Chondrocyte (in vitro differentiated cells): ENCODE results near the gene GRIK4. TPM values are rescaled to one million over a fixed set of nuclear protein-coding genes. Genes with fewer than 3 reads are reported as not detected.

ENCODE experiments used
- DNase-seq: peaks from one replicate; pipeline ENCODE4 v3.0.0; 2021; ENCODE audit warnings: mixed read lengths, low spot score
- H3K27ac Mint-ChIP-seq: one replicate; pipeline ENCODE4 v1.8.0; 2021; ENCODE audit warnings: mild to moderate bottlenecking, moderate library complexity, mixed read lengths; ENCODE audit not compliant: unreplicated experiment
- H3K27me3 Mint-ChIP-seq: 2 replicates; pipeline ENCODE4 v1.8.0; 2021; ENCODE audit warnings: low read depth, mixed read lengths
- H3K36me3 Mint-ChIP-seq: 2 replicates; pipeline ENCODE4 v1.8.0; 2021; ENCODE audit warnings: low read depth, mixed read lengths
- H3K4me1 Mint-ChIP-seq: 2 replicates; pipeline ENCODE4 v1.8.0; 2021; ENCODE audit warnings: low read depth, mild to moderate bottlenecking, mixed read lengths
- H3K4me3 Mint-ChIP-seq: one replicate; pipeline ENCODE4 v1.8.0; 2021; ENCODE audit warnings: mild to moderate bottlenecking, moderate library complexity, mixed read lengths; ENCODE audit not compliant: unreplicated experiment
- H3K9me3 Mint-ChIP-seq: 2 replicates; pipeline ENCODE4 v1.8.0; 2021; ENCODE audit warnings: low read depth, mixed read lengths
- total RNA-seq: library from RNA; stranded (reverse); gene quantifications from 3 replicates; pipeline ENCODE4 v1.2.1, GENCODE V29; 2021
- TF ChIP-seq, protein P1 (sequence below): fragments of 200-600 bp; sonication (generic); IDR thresholded peaks from 2 replicates; pipeline ENCODE4 v1.5.0; 2021; ENCODE audit warnings: antibody characterized with exemption, mild to moderate bottlenecking, moderate library complexity

GRIK4 gene
- total RNA-seq, 1 donor from 2014 or later: 0.37 TPM

DNA sequence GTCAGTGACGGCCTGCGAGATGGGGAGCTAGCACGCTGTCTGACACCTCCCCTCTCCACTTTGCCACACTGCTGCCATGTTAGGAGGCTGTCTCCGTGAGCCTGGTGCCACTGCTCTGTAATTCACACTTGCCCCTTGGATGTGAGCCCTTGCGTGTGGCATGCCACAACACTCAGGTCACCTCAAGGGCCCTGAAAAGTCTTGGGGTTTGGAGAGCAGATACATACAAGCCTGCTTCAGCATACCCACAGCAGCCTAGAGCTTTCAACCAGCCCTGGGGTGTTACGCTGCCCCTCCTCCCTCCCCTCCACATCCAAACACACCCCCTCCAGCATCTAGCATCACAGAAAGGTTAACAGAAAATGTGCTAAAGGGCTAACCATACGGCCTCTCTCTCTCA lies 442.8 kb downstream of the GRIK4 start:
- peaks cover 14% of the 10 kb centered on the region for H3K27me3 Mint-ChIP-seq
- TF ChIP-seq, protein P1, sequence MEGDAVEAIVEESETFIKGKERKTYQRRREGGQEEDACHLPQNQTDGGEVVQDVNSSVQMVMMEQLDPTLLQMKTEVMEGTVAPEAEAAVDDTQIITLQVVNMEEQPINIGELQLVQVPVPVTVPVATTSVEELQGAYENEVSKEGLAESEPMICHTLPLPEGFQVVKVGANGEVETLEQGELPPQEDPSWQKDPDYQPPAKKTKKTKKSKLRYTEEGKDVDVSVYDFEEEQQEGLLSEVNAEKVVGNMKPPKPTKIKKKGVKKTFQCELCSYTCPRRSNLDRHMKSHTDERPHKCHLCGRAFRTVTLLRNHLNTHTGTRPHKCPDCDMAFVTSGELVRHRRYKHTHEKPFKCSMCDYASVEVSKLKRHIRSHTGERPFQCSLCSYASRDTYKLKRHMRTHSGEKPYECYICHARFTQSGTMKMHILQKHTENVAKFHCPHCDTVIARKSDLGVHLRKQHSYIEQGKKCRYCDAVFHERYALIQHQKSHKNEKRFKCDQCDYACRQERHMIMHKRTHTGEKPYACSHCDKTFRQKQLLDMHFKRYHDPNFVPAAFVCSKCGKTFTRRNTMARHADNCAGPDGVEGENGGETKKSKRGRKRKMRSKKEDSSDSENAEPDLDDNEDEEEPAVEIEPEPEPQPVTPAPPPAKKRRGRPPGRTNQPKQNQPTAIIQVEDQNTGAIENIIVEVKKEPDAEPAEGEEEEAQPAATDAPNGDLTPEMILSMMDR: no peak
- H3K36me3 Mint-ChIP-seq: no peaks in the 10 kb centered on the region
- no peak for DNase-seq
- H3K27ac Mint-ChIP-seq: no peak overlapping the region
- peaks cover 4% of the 10 kb centered on the region for H3K4me1 Mint-ChIP-seq
- no peak overlapping the region for H3K4me3 Mint-ChIP-seq
- no peaks in the 10 kb centered on the region for H3K9me3 Mint-ChIP-seq

DNA sequence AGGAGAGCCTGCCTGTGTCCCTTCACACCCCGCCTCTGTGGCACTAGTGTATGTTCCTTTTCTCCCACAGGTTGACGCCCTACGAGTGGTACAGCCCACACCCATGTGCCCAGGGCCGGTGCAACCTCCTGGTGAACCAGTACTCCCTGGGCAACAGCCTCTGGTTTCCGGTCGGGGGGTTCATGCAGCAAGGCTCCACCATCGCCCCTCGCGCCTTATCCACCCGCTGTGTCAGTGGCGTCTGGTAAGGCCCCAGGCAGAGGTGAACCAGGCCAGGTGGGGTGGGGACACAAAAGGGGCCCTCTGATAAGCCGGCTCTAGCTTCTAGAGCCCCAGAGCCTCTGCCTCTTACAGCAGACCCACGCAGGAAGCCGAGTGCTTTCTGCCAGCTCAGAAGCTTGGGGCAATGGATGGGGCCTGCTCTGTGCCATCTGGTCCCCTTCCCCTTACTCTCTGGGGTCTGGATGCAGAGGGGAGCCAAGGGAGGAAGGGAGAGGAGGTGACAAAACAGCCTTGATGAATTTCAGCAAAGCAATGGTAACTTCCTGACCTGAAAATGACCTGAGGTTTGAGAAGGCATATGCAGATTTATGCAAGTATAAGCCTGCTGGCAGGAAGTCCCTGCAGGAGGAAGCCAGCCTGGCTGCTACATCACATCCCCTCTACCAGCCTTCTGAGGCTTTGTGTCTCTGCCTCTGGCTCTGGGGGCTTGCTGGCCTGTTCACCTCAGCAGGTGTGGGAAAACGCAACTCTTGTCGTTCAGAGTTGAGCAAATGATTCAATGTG lies 445.4 kb downstream of the GRIK4 start:
- peaks cover 4% of the 10 kb centered on the region for H3K4me1 Mint-ChIP-seq
- TF ChIP-seq, protein P1: no peak
- no peaks in the 10 kb centered on the region for H3K9me3 Mint-ChIP-seq
- no peak overlapping the region for H3K27ac Mint-ChIP-seq
- H3K4me3 Mint-ChIP-seq: no peak overlapping the region
- no peaks in the 10 kb centered on the region for H3K36me3 Mint-ChIP-seq
- H3K27me3 Mint-ChIP-seq: peaks cover 7% of the 10 kb centered on the region
- peak; percentile 92 for DNase-seq

DNA sequence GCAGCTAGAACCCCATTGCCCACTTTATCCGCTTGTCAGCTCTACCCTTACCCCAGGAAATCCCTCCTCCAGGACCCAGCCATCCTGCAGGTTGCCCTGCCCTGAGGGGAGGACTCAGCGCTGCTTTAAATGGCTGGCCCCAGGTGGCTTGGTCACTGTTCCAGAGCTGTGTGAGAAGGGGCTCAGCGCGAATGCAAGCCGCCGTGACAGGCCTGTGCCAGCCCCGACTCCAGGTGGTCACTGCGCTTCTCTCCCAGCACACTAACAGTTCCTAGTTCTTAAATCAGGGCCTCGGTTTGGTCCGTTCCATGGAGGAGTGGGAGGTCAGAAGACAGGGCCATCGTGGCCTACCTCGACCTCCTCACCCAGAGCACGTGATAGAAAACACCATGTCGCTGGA lies 446.6 kb downstream of the GRIK4 start:
- TF ChIP-seq, protein P1: no peak
- Mint-ChIP-seq H3K27me3 (peaks cover 5% of the 10 kb centered on the region), H3K36me3 (no peaks in the 10 kb centered on the region), H3K27ac (no peak overlapping the region), H3K4me3 (no peak overlapping the region), H3K9me3 (no peaks in the 10 kb centered on the region), H3K4me1 (no peaks in the 10 kb centered on the region)
- peak; percentile 75 for DNase-seq

DNA sequence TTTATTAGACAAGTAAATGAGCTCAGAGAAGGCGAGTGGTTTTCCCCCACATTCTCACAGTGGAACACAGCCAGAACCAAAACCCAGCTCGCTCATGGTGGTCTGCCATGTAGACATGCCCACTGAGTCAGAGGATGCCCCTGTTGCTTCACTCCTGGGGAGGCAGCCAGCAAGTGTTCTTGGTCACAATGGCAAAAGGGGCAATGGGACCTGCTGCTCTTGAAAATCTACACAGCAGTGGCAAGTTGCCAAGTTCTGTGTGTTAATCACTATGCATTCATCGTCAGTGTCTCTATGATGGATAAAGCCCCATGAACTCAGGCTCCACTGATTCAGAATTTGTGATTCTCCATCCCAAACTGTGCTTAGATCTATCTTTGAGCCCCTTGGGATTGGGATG lies 447.6 kb downstream of the GRIK4 start:
- Mint-ChIP-seq H3K27ac (no peak overlapping the region), H3K27me3 (peaks cover 5% of the 10 kb centered on the region), H3K4me1 (no peaks in the 10 kb centered on the region), H3K36me3 (no peaks in the 10 kb centered on the region), H3K9me3 (no peaks in the 10 kb centered on the region), H3K4me3 (no peak overlapping the region)
- TF ChIP-seq, protein P1: no peak
- no peak for DNase-seq

DNA sequence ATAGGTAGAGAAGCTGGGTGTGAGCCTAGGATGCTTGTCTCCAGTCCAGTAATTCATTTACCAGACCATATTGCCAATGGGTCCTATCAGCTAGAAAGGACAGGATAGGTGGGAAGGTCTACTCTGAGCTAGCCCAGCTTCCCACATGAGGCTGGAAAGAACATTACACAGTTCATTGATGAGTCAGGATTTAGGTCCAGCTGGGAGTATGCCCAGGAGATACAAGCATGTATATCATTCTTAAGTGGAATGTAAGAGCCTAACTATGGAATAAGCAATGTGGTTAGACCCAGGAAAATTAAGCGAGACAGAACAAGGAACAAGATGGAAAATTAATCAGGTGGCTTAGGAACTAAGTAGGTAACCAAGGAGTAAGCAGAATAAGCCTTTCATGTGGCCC lies 453.3 kb downstream of the GRIK4 start:
- DNase-seq: no peak
- Mint-ChIP-seq H3K36me3 (no peaks in the 10 kb centered on the region), H3K27me3 (peaks cover 17% of the 10 kb centered on the region), H3K4me3 (no peak overlapping the region), H3K4me1 (no peaks in the 10 kb centered on the region), H3K27ac (no peak overlapping the region), H3K9me3 (no peaks in the 10 kb centered on the region)
- TF ChIP-seq, protein P1: no peak
